ENCODE results near the gene BTG1. TPM values are rescaled to one million over a fixed set of nuclear protein-coding genes. Genes with fewer than 3 reads are reported as not detected.
A peak's percentile ranks its signal among the peaks of the same experiment; 100 is the strongest.

Gene BTG1
- total and polyA plus RNA-seq, 2 experiments from 2014 or later = 61.2 to 219 TPM

DNA sequence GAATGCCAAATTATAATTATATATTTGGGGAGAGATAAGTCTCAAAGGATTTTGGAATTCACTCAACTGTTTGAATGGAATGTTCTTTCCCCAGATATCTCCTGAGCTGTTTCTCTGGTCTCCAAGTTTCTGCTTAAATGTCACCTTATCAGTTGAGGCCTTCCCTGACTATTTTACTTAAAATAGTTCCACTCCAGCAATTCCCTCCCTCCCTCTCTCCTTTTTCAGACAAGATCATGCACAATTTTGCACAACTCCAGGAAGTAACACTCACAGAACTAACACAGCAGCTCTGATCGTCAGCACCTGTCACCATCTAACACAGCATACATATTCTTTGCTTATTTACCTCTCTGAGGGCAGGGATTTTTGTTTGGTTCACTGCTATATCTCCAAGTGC is 12.5 kb downstream of the BTG1 start:
- Histone ChIP-seq H3K36me3 (no peaks in the 10 kb centered on the region), H3K9me3 (ENCODE audit: low read depth) (no peaks in the 10 kb centered on the region), H3K27me3 (no peaks in the 10 kb centered on the region), H3K27ac (peak overlapping the region; percentile 99), H3K4me3 (no peak overlapping the region), H3K4me1 (ENCODE audit: low read depth) (peaks cover 78% of the 10 kb centered on the region)
- DNase-seq (ENCODE audit: low read depth in 1 of 2, low spot score in 1 of 2) = peak; percentile 63 to 66
- TF ChIP-seq, protein P1, sequence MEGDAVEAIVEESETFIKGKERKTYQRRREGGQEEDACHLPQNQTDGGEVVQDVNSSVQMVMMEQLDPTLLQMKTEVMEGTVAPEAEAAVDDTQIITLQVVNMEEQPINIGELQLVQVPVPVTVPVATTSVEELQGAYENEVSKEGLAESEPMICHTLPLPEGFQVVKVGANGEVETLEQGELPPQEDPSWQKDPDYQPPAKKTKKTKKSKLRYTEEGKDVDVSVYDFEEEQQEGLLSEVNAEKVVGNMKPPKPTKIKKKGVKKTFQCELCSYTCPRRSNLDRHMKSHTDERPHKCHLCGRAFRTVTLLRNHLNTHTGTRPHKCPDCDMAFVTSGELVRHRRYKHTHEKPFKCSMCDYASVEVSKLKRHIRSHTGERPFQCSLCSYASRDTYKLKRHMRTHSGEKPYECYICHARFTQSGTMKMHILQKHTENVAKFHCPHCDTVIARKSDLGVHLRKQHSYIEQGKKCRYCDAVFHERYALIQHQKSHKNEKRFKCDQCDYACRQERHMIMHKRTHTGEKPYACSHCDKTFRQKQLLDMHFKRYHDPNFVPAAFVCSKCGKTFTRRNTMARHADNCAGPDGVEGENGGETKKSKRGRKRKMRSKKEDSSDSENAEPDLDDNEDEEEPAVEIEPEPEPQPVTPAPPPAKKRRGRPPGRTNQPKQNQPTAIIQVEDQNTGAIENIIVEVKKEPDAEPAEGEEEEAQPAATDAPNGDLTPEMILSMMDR (IDR thresholded peaks at IDR 0.05; ENCODE audit: low read depth, low read length) = no peak

- Histone ChIP-seq H3K27ac (peak overlapping the region; percentile 99), H3K4me3 (peak overlapping the region; percentile 6), H3K9me3 (ENCODE audit: low read depth) (no peaks in the 10 kb centered on the region), H3K27me3 (no peaks in the 10 kb centered on the region), H3K4me1 (ENCODE audit: low read depth) (peaks cover 69% of the 10 kb centered on the region), H3K36me3 (no peaks in the 10 kb centered on the region)
- TF ChIP-seq, protein P1 (IDR thresholded peaks at IDR 0.05; ENCODE audit: low read depth, low read length) = no peak
- DNase-seq (ENCODE audit: low read depth in 1 of 2, low spot score in 1 of 2) = no peak
Observed at GRCh38 chr12:92132288-92132687, 13.4 kb downstream of the BTG1 start.

- DNase-seq (ENCODE audit: low read depth in 1 of 2, low spot score in 1 of 2) = no peak
- H3K4me3 ChIP-seq = no peak overlapping the region
- H3K4me1 ChIP-seq (ENCODE audit: low read depth) = peaks cover 59% of the 10 kb centered on the region
- H3K27me3 ChIP-seq = no peaks in the 10 kb centered on the region
- TF ChIP-seq, protein P1 (IDR thresholded peaks at IDR 0.05; ENCODE audit: low read depth, low read length) = no peak
- H3K27ac ChIP-seq = peak overlapping the region; percentile 99
- H3K36me3 ChIP-seq = no peaks in the 10 kb centered on the region
- H3K9me3 ChIP-seq (ENCODE audit: low read depth) = no peaks in the 10 kb centered on the region
Observed at GRCh38 chr12:92130999-92131398, 14.6 kb downstream of the BTG1 start.

DNA sequence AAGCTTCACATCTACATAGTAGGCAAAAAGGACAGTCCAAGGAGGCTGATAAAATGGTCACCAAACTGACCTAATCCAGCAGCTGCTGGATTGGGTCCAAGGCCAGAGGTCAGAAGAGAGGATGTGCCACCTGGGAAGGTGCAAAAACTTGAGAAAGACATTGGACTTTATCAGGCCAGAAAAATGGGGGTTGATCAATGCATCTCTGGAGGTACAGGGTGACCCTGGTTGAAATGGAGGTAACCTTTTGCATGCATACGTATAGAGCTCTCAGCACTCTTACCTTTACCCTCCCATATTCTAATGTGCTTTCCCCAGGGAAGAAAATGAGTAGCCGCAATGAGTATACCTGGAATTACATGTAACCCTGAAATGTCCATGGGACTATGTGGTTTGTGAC is 16.0 kb downstream of the BTG1 start:
- H3K4me3 ChIP-seq = no peak overlapping the region
- peaks cover 51% of the 10 kb centered on the region for H3K4me1 ChIP-seq (ENCODE audit: low read depth)
- TF ChIP-seq, protein P1 (IDR thresholded peaks at IDR 0.05; ENCODE audit: low read depth, low read length) = no peak
- no peaks in the 10 kb centered on the region for H3K36me3 ChIP-seq
- H3K9me3 ChIP-seq (ENCODE audit: low read depth) = no peaks in the 10 kb centered on the region
- peak overlapping the region; percentile 99 for H3K27ac ChIP-seq
- no peaks in the 10 kb centered on the region for H3K27me3 ChIP-seq
- DNase-seq (ENCODE audit: low read depth in 1 of 2, low spot score in 1 of 2) = no peak

DNA sequence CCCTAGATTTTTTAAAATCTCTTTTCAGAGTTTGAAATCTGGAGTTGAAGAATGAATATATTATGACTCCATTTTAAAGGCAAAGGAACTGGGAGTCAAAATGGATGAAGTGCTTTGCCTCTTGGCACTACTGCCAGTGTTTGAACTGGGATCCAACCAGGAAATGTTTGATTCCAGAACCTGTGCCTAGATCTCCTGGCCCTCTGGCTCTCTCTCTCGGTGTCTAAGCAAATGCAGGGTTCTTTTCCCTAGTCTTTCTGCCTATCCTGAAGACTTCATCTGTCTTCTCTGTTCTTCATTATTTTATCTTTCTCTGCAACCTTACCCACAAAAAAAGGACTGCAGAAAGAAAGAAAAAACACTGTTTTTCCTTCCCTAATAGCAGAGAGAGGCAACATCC is 17.0 kb downstream of the BTG1 start:
- H3K4me1 ChIP-seq (ENCODE audit: low read depth) = peaks cover 41% of the 10 kb centered on the region
- no peaks in the 10 kb centered on the region for H3K27me3 ChIP-seq
- no peak for DNase-seq (ENCODE audit: low read depth in 1 of 2, low spot score in 1 of 2)
- TF ChIP-seq, protein P1 (IDR thresholded peaks at IDR 0.05; ENCODE audit: low read depth, low read length) = no peak
- H3K9me3 ChIP-seq (ENCODE audit: low read depth) = no peaks in the 10 kb centered on the region
- H3K36me3 ChIP-seq = no peaks in the 10 kb centered on the region
- no peak overlapping the region for H3K27ac ChIP-seq
- no peak overlapping the region for H3K4me3 ChIP-seq

DNA sequence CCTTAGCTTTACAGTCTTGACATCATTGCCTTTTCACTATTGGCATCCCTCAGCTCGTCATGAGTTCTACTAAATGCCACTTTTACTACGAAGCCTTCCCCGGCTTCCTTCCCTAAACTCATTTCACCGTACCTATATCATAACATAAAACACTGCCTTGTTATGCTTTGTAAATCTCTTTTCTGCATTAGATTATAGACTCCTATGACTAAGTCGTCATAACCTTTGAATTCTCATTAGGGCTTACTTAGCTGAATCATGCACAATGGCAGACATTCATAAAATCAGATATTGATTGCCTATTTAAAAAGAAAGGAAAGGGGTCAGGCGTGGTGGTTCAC is 21.0 kb downstream of the BTG1 start:
- DNase-seq (ENCODE audit: low read depth in 1 of 2, low spot score in 1 of 2) = no peak
- no peaks in the 10 kb centered on the region for H3K36me3 ChIP-seq
- TF ChIP-seq, protein P1 (IDR thresholded peaks at IDR 0.05; ENCODE audit: low read depth, low read length) = no peak

More for the DNA sequence above, 21.0 kb downstream of the BTG1 start:
- Histone ChIP-seq H3K27ac (peak overlapping the region; percentile 57), H3K4me1 (ENCODE audit: low read depth) (peaks cover 9% of the 10 kb centered on the region), H3K4me3 (no peak overlapping the region), H3K27me3 (no peaks in the 10 kb centered on the region), H3K9me3 (ENCODE audit: low read depth) (no peaks in the 10 kb centered on the region)
